HFF-Myc (cell line): ENCODE data around the gene TSFM.

Experiments used
- DNase-seq: peaks from one replicate; pipeline ENCODE4 v3.0.0-alpha.2; 2011; ENCODE audit warnings: low read depth; ENCODE audit errors: extremely low read depth
- H3K4me3 ChIP-seq: replicated peaks from 2 replicates; pipeline ENCODE4 v1.5.1; 2011; ENCODE audit warnings: low read depth, mild to moderate bottlenecking, control low read depth, low read length
- CTCF ChIP-seq: IDR thresholded peaks from 2 replicates; pipeline ENCODE4 v1.5.1; 2012; ENCODE audit warnings: mild to moderate bottlenecking, low read depth, low read length, control low read depth; ENCODE audit errors: missing control alignments

TSFM gene

GRCh38 chr12:57797933-57798332, 15.3 kb downstream of the TSFM start:
- DNase-seq = no peak
- no peak for TF ChIP-seq CTCF
- H3K4me3 ChIP-seq = no peak overlapping the region

- DNase-seq = no peak
- no peak for TF ChIP-seq CTCF
- H3K4me3 ChIP-seq = no peak overlapping the region
Measured at GRCh38 chr12:57800965-57801364, 18.4 kb downstream of the TSFM start.

- DNase-seq = no peak
- no peak overlapping the region for H3K4me3 ChIP-seq
- no peak for TF ChIP-seq CTCF
Measured at GRCh38 chr12:57802607-57803006, 20.0 kb downstream of the TSFM start.

- TF ChIP-seq CTCF = peak; percentile 88
- no peak for DNase-seq
- no peak overlapping the region for H3K4me3 ChIP-seq
Measured at GRCh38 chr12:57803319-57803893, 20.8 kb downstream of the TSFM start.

- TF ChIP-seq CTCF = no peak
- no peak overlapping the region for H3K4me3 ChIP-seq
- DNase-seq = no peak
Measured at GRCh38 chr12:57806677-57807076, 24.1 kb downstream of the TSFM start.

- H3K4me3 ChIP-seq = no peak overlapping the region
- TF ChIP-seq CTCF = no peak
- no peak for DNase-seq
Measured at GRCh38 chr12:57807285-57807684, 24.7 kb downstream of the TSFM start.

- no peak overlapping the region for H3K4me3 ChIP-seq
- no peak for TF ChIP-seq CTCF
- DNase-seq = no peak
Measured at GRCh38 chr12:57808351-57808750, 25.8 kb downstream of the TSFM start.
